Measurements from ENCODE around the gene CDH4.

The CDH4 gene

DNA sequence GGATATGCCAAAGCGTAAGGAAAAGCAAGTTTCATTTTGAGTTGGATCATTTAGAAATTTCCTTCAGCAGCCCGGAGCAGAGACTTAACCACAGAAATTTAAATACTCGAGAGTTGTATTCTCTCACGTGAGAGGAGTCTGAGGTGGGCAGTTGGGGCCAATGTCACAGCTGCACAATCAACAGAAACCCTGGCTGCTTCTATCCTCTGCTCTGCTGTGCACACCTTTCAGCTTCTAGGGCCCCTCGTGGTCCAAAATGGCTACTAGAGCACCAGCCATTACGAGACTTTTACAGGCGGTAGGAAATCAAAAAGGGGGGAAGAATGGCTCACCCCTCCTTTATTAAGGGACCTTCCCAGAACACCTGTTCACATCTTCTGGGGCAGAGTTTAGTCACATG lies 659.8 kb downstream of the CDH4 start:
- no peak for DNase-seq

DNA sequence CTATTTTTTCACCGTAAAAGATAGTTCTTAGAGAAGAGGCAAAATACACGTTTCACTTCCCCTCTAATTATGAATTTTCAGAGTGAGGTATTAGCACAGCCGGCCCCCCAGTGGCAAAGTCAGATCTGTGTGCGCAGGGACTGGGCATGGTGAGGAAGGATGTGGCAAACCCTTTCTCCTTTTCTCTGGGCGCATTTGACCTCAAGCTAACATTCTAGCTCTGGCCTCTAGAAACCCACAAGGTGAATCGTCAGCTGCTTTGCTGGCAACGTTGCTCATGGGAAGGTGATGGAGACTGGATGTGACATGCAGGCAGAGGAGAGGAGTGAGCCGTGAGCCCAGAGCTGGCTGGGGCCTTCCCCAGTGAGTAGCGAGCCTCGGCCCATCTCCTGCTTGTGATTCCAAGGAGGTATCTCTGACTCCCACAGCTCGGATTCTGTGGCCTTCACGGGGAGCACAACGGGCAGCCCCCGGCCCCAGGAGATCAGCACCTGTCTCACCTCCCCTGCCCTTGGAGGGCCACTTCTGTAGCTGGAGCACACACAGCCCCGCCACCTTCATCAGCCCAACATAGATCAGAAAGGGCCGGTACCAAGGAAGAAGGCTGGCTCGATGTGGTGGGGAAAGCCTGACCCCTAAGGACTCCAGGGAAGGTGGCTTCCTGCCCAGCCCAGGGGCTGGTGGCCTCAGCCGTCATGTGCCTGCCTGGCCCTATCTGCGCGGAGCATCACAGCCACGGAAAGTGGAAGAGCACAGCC lies 660.8 kb downstream of the CDH4 start:
- DNase-seq, result no peak

DNA sequence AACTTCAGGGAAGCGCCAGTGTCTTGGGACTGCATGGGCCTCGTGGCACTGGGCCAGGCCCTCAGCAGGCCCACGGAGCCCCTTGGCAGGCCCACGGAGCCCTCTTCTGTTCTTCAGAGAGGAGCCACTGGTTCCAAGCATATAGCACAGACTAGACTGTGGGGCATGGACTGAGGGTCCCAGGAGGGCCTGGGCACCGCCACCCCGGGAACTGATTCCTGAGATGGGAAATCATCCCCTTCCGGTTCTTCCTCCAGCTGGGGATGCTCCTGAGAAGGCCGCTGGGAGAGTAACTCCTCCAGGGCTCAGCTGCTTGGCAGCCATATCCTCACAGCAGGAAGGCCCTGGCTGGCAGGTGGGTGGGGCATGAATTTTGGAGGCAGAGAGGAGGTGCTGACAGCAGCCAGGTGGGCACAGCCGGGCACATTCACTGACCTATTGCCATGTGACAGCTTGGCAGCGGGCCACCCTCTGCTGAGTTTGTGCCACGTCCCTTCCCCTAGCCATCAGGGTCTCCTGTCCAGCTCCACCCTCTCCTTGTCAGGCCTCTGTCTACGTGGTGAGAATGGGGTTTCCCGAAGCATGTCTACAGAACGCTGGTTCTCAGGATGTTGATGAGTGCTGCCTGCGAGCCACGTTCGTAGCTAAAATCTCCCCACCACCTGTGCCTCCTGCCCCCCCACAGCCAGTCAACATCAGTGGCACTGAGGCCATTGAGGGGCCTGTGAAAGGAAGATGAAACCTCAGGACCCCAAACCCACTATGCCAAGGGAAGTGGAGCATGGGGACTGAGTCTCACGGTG lies 661.6 kb downstream of the CDH4 start:
- DNase-seq, result no peak

DNA sequence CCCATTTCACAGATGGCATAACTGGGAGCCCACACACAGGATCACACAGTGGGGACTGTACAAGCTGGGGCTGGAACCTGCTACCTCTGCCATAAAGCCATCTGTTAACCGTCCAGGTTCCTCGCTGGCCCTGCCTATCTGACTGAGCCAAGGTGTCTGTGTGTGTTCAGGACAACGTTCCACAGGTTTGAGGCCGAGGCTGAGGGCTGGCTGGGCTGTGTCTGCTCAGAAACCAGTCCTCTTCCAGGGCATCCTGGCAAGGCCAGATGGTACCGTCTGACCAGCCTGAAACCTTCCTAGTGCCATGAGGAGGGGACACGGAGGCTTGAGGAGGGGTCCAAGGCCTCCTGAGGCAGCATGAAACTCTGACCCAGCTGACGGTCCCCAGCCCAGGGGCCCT lies 663.0 kb downstream of the CDH4 start:
- no peak for DNase-seq

DNA sequence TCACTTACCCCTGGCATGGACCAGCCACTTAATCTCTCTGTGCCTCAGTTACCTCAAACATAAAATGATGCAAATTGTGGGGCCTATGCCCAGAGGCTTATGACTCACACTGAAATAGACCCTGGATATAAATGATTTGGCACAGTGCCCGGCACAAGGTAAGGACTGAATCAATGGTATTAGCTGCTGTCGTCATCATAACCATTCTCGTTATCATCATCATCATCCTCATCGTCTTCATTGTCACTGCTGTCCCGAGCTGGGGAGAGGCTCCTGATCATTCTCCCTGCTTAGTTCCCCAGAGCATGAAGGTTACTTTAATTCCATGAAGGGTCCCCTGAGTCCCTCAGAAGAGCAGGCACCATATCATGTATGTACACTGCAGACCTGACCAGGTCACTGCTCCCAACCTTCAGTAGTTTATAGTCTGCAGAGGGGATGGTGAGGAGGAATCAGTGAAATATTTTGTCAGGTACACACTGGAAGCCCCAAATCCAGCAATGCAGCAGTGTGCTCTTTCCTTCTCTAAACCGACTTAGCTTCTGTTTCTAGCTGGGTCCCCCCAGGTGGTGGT lies 664.3 kb downstream of the CDH4 start:
- DNase-seq, result no peak

DNA sequence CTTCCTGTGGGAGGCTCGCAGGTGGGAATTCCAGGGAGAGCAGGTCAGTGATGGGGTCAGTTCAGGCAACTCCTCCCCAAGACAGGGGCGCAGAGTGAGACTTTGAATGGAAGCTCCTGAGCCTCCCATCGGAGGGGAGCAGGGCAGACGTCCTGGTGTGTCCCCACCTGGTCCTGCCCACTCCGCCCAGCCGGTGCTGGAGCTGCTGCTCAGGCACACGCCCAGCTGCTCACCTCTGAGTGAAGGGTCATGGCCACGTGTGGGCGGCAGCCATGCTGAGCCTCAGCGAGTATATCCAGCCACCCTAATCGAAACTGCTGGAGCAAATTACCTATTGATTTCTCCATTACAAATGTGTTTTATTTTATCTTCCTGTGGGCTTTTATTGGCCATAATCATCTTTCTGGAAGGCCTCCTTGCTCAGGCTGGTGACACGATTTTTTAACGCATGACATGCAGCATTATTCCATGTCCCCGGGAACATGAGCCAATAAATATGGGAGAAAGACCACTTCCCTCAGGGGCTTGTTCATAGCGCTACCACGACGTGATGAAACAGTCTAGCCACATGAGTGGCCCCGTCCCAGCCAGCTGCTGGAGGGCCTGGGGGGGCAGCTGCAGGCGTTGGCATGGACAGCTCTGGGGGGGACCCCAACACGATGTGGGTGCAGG lies 665.5 kb downstream of the CDH4 start:
- no peak for DNase-seq

DNA sequence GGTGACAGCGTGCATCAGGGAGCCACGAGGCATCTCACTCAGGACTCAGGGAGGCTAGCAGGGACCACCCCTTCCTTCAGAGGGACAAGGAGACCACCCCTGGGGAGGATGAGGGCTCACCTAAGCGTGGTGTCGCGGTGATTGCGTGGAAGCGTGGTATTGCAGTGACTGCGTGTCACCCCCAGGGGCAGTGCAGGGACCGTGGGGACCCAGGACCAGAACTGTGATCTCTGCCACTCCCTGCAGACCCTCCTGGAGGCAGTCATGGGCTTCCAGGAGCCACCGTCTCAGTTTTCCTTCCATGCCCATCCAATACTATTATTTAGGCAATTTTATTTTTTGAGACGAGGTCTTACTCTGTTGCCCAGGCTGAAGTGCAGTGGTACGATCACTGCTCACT lies 666.5 kb downstream of the CDH4 start:
- DNase-seq, result no peak

DNA sequence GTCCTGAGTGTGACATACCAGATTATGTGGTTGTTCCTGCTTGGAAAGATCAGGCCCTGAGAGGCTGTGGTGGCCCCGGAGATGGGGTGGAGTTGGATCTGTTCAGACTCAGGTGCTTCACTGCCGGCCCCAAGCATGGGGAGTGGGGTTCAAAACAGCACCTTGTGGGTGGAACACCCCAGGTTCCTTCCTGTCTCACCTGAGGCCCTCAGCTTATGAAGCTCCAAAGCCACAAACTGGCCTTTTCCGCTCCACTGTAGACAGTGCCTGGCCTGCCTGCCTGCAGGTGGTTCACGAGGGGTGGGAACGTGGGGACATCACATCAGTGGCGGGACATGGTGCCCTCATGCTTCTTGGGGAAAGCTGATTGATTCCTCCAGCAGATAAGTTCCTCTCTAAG lies 667.2 kb downstream of the CDH4 start:
- DNase-seq, result no peak

DNA sequence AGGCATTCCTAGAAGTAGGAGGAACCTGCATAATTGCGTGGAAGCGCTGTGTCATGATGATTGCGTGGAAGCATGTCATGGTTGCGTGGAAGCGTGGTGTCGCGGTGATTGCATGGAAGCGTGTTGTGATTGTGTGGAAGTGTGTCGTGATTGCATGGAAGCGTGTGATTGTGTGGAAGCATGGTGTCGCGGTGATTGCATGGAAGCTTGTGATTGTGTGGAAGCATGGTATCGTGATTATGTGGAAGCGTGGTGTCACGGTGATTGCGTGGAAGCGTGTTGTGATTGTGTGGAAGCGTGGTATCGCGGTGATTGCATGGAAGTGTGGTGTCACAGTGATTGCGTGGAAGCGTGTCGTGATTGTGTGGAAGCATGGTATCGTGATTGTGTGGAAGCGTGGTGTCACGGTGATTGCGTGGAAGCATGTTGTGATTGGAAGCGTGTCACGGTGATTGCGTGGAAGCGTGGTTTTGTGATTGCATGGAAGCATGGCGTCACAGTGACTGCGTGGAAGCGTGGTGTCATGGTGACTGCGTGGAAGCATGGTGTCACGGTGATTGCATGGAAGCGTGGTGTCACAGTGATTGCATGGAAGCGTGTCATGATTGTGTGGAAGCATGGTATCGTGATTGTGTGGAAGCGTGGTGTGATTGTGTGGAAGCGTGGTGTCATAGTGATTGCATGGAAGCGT lies 667.8 kb downstream of the CDH4 start:
- DNase-seq, result no peak

DNA sequence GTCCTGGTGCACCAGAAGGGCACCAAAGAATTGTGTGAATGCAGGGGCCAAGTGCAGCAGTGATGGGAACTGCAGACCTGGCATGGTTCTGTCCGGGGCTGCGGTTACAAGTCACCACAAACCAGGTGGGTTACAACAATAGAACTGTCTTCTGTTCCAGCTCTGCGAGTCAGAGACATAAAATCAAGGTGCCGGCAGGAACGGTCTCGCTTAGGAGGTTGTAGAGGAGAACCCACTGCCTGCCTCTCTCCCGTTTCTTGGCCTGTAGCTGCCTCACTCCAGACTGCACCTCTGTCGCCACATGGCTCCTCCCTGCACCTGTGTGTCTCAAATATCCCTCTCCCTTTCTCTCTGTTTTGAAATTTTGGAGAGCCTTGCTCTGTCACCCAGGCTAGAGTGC lies 670.4 kb downstream of the CDH4 start:
- no peak for DNase-seq

DNA sequence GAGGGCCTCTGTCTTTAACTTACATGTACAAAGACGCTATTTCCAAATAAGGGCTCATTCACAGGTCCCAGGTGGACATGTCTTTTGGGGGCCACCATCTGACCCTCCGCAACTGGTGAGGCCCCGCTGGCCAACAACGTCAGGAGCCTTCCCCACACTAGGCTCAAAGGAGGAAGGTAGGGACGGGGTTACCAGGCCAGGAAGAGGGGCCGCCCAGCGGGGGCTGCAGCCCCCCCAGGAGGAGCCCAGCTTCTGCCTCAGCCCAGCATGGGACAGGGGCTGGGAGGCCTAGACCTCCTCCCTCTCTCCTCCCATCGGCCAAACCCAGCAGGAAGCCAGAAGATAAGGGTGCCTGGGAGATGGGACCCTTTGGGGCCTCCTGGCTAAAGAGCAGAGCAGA lies 670.9 kb downstream of the CDH4 start:
- no peak for DNase-seq

DNA sequence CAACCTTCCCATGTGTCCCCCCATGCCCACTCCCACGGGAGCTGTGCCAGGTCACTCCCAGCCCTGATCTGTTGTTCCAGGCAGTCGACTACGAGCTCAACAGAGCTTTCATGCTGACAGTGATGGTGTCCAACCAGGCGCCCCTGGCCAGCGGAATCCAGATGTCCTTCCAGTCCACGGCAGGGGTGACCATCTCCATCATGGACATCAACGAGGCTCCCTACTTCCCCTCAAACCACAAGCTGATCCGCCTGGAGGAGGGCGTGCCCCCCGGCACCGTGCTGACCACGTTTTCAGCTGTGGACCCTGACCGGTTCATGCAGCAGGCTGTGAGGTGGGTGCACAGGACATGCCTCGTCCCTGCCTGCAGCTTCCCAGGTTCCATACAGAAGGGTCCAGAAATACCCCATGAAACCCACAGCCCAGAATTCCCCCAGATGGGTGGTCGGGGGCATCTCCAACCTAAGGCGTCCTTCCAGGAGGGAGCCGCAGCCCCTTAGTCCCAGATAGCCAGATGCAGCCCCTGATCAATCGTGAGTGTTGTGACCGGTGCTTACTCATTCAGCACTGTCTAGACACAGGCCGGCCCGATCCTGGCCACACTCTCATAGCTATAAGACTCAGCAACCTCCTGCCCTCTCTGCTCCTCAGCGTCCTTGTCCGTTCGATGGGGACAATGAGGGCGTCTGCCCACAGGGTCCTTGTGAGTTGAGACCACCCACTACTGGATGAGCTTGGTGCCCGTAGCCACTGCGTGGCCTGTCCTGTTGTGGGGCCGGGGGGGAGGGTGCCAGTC lies 671.5 kb downstream of the CDH4 start:
- DNase-seq, result no peak

DNA sequence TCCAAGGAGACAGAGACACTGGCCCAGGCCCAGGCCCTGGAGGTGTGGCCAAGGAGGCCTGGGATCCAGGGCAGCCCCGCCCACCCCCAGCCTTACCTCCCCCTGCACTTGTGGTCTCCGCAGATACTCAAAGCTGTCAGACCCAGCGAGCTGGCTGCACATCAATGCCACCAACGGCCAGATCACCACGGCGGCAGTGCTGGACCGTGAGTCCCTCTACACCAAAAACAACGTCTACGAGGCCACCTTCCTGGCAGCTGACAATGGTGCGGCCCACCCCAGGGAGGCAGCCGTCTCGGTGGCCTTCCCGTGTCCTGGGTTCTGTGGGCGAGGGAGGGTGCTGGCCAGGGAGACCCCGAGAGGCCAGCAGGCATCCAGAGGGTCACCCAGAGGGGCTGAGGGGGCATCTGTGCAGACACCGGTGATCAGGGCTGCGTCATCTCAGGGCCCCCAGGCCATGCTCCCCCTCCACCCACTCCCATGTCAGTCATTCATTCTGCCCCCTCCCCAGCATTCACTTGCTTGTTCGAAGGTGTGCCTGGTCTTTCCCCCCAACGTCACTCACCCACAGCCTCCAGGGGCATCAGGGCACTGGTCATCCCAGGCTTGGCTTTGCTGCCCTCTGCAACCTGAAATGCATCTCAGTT lies 672.3 kb downstream of the CDH4 start:
- DNase-seq, result peak; percentile 51

DNA sequence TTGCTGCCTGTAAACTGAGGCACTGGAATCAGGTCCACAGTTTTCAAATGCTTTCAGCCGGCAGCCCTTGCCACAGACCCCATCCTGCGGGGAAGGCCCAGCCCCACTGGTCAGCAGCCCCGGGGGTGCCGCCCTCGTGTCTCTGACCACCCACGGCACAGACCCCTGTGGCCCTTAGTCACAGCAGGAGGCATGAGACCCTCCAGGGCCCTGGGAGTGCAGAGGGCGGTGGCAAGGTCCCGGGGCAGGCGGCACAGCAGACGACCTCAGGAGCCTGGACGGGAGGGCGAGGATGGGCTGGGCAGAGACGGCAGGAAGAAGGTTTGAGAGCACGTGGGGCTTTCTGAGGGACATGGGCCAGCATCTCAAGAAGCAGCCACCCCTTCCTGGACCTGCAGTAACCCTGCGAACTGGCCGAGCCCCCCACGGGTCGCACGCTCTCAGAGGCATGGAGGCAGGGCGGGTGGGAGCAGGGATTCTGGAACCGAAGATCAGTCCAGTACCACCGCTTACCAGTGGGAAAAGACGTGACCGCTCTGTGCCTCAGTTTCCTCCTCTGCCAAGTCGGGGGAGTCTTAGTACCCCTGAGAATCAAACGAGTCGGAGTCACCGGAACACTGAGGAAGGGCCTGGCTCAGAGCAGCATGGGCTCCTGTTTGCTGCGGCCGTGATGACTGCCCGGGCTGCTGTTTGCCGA lies 672.9 kb downstream of the CDH4 start:
- DNase-seq, result no peak

DNA sequence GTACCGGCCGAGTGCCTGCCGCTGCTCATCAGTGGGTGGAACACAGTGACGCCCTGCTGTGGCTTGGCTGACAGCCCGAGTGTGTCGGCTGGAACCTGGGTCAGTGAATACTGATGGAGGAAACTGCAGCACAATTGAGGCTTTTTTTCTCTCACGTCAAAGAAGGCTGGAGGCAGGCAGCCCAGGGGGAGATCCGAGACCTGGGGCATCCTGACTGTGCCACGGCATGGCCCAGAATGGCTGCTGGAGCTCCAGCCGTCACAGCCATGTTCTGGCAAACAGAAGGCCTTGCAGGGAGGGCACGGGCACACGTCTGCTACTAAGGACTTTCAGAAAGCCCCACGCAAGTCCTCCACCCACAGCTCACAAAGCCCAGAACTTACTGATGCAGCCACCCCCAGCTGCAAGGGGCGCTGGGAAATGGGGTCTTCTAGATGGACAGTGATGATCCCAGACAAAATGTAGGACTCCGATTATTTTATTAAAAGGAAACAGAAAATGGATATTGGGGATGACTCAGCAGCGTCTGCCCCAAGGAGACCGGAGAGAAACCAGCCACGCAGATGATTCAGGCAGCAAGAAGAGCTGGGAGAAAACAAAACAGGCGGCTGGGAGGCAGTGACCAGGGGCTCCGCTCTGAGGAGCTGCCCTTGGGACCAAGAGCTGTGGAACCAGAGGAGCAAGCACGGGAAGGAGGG lies 673.6 kb downstream of the CDH4 start:
- DNase-seq, result no peak

DNA sequence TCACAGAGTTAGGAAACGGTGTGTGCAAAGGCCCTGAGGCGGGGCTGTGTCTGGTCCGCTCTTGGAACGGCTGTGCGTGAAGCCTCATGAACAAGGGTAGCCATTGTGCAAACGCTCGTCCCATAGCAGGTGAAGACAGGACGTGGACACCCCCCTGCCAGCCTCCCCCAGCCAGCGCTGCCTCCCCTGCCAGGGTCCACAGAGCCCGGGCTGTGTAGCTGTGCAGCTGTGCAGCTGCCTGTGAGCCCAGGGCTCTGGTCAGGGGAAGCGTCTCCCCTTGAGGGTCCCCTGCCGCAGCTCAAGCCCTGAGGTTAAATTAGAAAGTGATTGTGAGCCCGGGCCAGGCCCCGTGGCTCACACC lies 674.2 kb downstream of the CDH4 start:
- DNase-seq, result no peak

DNA sequence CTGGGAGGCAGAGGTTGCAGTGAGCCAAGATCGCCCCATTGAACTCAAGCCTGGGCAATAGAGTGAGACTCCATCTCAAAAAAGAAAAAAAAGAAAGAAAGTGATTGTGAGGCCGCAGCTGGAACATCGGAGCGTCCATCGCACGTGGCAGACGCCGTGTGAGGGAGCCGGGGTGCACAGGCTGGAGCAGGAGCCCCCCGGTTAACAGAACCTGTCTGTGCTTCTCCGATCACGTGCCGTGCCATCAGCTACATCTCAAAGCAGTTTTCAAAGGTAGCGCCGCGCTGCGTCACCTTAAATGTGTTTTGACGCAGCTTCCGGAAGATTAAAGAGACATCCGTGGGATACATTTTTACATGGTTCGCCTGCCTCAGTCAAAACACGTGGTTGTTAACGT lies 674.7 kb downstream of the CDH4 start:
- DNase-seq, result no peak

DNA sequence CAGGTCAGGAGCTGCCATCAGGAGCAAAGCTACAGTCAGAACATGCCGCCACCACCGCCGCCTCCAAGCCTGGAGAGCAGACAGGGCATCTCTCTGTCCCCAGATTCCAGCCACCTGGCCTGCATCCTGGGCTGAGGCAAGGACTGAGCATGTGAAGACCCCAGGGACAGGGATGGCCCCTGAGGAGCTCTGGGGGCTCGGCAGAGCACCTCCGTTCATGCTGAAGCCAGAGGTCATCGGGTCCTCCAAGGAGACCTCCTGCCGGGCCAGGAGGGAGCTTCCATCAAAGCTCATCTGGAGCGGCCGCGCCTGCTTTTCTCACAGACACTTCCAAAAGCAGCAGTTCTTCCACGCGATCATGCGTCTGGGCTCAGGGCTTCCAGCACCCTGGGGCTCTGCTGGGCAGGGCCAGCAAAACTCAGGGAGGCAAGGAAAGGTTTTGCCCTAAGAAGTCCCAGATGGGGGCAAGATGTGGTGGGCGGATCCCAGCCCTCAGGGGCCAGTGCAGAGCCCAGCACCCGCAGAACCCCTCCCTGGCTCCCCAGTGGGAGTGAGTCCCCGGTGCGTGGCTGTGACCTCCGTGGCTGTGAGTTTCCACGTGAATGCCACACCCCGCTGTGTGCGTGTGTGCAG lies 675.2 kb downstream of the CDH4 start:
- no peak for DNase-seq

DNA sequence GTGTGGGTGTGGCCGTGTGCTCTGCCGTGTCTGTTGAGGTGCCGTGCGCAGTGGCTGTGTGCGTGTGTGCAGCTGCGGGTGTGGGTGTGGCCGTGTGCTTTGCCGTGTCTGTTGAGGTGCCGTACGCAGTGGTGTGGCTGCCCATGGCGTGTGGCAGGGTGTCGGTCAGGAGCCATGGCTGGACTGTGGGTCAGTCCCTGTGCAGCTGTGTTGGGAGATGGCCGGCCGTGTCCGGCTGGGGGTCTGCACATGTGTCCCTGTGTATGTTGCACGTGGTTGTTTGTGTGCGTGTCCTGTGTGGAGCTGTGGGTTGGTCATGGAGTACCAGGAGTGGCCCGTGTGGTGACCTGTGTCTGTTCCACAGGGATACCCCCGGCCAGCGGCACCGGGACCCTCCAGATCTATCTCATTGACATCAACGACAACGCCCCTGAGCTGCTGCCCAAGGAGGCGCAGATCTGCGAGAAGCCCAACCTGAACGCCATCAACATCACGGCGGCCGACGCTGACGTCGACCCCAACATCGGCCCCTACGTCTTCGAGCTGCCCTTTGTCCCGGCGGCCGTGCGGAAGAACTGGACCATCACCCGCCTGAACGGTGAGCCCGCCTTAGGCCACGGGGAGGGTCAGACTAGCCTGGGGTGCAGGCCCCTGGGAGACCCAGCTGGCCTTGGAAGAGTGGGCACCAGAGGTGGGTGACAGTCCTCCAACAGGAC lies 675.9 kb downstream of the CDH4 start:
- no peak for DNase-seq

Measured in eye (tissue), 1 donor.